HG03521 (cell line): ENCODE data around the gene PEX14.

Source experiments
- ATAC-seq: cut with Tn5 transposase; IDR thresholded peaks from one replicate; pipeline ENCODE4 v1.9.1; 2021; ENCODE audit warnings: mild to moderate bottlenecking, moderate library complexity; ENCODE audit not compliant: unreplicated experiment

PEX14 gene

DNA sequence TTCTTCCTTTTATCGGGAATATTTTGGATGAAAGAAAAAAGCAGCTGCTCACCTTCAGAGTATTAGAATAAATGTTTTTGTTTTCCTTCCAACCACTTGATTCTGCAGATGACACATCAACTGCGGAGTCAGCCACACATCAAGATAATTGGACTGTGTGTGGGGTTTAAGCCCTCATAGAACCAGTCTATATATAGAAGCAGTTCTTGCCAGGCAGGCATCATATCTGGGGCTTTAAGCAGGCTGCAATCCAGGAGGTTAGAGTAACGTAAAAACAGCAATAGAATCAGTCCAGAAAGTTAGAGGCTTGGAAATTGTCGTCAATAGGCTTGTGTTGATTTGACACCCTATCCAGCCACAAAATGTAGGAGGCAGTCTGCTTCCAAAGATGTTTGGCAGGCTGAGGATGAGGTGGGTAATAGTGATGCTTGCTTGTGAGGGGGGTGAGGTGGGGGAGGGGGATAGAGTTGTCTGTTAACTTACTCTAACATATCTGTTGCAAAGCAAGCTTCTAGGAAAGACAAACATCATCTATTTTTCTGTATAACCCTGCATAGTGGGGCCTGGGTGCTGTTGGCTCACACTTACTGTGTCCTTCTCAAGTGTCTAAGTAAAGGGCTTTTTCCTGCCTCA is 64.8 kb downstream of the PEX14 start:
- no peak for ATAC-seq

DNA sequence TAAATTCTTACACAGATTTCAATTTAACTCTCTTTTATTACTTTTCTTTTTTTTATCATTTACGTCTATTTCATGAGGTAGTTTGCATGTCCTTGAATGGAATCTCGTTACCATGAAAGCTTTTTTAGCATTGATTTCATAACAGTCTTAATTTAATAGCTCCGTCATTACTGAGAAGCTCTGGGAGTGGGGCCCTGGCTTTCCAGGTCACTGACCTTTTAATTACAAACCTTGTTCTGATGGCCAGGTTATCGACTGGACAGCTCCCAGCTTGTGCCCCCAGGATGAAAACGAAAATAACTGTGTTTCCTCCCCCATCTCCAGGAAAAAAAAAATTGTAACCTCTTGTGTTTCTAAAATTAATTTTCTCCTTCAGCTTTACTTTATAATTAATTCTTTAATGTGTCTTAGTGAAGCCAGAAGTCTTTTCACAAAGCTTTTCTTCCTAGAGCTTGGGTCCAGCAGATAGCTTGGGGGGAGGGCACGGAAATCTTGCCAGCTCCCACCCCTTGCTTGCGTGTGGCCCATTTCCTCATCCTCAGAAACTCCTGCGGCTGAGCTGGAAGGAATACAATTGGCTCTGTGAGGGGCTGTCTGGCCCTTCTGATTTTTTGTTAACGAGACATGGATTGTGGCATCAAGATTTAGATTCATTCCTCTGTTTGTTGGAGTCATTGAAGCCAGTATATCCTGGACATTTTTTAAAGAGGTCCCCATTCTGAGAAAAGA is 65.7 kb downstream of the PEX14 start:
- ATAC-seq, result no peak

DNA sequence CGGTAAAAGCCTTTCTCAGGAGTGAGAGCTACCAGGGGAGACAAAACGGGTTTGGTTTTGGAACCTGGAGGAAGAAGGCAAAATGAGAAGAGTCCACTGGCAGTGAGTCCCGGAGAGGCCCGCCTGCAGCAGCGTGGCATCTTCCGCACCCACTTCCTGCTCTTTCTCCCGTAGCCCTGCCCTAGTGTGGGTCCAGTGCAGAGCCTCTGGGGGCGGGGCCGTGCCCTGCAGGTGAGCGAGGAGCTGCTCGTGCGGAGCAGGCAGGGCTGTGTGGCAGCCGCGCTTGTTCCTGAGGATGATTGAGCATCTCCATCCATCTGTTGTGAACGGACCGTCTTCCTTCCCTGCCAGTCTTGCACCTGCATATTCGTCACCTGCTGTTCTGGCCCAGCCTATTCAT is 66.5 kb downstream of the PEX14 start:
- no peak for ATAC-seq

DNA sequence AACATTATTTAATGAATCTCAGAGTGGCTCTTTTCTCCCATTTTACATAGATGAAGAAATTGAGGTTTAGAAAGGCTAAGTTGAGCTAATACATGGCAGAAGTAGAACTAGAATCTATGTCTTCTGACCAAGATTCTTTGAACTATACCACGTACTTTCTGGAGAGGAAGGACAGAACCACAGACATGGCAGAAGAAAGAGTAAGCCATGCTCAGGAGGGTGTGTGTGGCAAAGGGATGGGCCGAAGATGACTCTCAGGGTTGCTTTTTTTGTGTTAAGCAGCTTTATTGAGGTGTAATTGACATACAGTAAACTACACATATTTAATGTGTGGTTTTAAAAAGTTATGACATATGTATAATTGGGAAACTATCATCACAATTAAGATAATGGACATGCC is 69.5 kb downstream of the PEX14 start:
- no peak for ATAC-seq

DNA sequence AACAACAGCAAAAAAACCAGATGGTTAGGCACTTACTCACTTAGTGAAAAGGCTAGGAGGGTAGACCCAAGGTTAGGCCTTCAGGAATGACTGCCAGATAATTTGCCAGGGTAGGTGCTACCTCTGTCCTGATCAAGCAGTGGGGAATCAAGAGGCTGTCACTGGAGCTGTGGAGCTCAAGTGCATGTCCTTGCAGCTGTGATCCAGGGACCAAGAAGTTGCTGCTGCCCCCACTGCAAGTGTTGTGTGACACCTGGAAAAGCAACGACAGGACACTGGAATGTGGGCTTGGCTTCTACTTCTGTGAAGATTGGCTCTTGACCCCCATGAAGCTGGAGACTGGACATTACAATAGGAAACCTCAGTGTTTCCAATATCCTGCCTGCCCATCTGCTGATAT is 72.1 kb downstream of the PEX14 start:
- ATAC-seq, result no peak

DNA sequence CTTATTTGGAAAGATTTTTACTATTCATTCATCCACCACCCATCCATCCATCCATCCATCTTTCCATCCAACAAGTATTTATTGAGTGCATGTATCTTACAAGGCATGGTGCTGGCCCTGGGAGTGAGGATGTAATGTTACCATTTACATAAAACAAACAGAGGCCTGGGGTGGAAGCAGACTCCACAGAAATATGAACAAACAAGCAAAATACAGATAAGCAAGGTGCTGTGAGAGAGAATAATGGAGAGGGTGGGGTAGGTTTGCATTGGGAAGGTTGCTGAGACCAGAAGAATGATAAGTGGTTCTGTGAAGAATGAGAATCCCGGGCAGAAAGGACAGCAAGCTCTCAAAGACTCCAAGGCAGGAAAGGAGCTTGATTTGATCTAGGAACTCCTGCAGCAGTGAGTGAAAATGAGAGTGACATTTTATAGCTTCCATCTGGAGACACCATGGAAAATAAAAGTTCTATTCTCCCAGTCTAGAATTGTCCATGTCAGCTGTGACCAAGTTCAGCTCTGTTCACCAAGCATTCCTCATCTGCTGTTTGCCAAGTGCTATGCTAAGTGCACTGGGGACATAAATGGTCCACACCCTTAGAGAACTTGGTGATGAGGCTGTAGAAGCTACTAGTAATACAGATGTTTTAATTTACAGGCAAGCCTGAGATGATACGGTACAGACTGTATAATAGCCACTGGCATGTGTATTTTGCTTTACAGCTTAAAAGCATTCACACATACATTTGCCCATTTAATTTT is 75.3 kb downstream of the PEX14 start:
- no peak for ATAC-seq

DNA sequence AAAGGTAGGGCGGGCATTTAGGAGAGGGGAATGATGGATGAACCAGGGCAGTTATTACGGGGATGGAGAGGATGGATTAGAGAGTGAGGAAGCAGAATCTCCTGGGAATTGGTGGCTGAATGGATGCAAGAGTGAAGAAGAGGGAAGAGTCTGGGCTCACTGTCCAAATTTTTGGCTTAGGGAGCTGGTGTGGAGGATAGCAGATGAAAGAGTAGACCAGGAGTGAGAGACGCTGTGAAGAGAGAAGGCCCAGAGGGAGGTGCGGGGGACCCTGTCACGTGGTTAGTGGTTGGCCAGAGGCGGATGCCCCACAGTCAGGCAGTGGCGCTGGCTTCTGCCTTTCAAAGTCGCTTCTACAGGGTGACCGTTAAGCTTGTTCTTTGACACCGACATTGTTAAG is 78.4 kb downstream of the PEX14 start:
- no peak for ATAC-seq

DNA sequence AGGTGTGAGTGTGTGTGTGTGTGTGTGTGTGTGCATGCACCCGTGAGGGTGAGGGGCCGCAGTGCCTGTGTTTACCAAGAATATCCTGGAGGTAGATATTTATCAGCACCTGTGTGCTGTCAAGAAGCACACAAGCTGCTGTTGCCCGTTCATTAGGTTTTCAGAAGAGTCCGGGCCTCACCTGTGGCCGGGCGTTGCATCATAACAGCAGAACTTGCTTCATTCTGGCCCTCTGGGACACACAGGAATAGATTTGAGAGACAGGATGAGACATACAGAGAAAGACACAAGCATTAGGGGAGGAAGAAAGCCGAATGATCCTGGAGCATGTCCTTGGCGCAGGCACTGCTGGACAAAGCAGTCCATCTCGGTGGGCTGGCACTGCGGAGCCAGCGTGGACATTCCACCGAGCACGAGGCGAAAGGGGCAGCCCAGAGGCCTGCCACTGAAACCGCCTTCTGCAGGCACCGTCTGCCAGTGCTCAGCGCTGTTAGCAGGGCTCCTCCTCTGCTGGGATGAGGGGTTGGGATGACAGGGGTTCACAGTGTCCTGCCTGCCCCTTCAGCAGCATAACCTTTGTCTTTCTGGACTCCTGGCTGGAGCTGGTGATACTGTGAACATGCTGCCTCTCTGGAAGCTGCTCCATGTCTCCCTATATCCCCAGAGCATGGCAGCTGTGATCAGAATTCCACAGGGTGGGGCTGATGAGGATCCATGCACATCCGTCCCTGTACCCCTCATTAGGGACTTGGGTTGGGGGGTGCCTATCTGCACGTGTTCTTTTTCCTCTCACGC is 81.1 kb downstream of the PEX14 start:
- ATAC-seq, result no peak

DNA sequence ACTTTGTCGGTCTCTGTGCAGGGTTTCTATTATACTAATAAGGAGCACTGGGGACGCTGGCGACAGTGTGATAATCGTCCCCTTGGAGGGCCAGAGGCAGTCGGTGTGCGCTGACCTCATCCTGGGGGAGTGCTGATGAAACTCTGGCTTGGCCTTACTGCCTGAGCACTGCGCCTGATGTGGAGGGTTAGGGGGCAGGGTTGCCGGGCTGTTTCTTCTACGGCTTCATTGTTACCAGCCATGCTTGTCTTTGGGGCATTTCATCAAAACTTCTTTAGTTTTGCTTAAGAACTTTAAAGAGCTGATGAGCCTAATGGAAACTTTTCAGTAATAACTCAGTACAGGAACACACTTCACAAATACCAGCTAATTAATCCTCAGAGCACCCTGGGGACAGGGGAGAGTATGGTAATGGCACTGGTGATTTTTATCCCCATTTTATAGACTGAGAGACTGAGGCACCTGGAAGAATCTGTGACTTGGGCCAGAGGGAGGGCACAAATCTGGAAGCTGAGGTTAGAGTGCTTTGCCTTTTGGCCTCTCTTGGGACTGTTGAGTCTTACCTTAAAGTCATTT is 81.8 kb downstream of the PEX14 start:
- ATAC-seq, result no peak

DNA sequence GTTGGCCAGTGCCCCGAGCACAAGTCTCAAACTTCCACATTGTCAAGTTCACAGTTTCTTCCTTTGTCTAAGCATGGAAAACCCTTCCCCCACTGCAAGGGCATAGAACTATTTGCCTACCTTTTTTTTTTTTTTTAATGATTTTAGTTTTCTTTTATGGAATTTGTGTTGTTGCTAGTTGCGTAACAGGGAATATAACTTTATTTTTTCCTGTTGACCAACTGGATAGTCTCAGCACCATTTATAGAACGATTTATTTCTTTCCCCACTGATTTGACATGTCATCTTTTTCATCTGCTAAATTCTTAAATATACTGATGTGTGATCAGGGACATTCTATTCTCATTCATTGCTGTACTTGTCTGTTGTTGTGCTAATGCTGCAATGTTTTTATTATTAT is 83.0 kb downstream of the PEX14 start:
- ATAC-seq, result no peak

DNA sequence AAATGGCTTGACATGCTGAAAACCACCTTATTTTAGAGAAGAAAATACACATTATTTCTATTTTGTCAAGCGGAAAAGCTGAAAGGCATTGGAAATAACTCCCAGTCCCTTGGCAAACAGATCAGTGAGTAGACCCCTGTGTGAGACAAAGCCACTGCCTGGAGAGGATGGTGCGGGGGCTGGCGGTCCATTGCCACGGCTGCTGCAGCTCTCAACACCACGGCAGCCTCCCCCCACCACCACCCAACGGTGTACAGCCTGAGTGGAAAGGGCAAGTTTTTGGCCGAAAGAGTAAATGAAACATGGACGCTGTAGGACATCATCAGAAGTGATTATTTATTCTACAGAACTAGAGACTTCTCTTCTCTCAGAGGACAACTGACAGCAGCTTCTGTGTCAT is 84.6 kb downstream of the PEX14 start:
- ATAC-seq, result no peak

DNA sequence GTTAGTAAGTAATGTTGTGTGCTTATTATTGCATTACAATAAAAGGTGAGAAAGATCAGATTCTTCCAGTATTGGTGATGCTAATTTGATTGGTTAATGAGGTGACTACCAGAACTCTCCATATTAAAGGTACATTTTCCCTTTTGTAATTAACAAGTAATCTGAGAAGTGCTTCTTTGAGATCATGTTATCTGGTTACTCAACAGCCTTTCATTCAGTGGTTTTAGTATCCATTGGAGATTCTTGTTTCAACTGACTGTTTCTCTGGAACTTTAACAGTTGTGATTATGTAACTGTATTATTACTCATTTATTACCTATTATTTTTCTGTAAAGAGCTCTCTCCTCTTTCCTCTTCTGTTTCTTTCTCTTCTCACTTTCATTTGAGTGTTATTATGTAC is 86.7 kb downstream of the PEX14 start:
- ATAC-seq, result no peak

DNA sequence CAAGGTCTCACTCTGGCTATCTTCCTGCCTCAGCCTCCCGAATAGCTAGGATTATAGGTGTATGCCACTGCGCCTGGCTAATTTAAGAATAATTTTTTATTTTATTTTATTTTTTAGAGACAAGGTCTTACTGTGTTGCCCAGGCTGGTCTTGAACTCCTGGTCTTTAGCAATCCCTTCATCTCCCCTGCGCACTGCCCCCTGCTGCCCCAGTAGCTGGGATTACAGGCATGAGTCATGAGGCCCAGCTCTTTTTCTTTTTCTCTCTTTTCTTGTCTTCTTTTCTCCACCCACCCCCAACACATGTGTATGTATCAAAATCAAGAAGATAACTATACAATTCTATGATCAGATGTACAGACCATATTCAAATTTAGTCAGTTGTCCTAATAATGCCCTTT is 87.2 kb downstream of the PEX14 start:
- no peak for ATAC-seq

DNA sequence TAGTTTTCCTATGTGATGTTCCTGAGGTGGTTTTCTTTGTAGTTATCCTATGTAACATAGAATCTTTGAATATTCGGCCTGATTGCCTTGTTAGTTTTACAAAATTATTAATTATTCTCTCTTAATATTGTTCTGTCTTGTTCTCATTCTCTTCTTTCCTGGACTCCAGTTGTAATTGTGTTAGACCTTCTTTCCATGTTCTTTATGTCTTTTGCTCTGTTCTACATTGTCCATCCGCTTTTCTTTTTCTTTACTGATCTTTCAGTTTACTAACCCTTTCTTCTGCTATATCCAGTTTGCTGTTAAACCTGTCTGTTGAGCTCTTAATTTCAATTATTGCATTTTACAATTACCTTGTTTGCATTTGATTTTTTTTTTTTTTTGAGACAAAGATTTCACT is 89.3 kb downstream of the PEX14 start:
- no peak for ATAC-seq

DNA sequence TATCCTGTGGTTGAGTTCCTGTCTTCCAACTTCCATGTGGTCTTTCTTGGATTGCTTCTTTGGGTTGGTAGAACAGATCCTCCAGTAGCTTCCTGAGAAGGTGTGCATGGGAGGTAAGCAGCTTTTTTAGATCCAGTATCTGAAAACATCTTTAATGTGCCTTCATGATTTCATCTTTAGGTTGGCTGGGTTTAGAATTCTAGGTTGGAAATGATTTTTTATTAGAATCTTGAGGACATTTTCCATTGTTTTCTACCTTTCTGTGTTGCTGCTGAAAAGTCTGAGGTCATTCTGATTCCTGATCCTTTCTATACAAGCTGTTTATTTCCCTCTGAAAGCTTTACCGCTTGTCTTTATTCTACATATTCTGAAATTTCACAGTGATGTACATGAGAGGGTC is 94.8 kb downstream of the PEX14 start:
- ATAC-seq, result no peak

DNA sequence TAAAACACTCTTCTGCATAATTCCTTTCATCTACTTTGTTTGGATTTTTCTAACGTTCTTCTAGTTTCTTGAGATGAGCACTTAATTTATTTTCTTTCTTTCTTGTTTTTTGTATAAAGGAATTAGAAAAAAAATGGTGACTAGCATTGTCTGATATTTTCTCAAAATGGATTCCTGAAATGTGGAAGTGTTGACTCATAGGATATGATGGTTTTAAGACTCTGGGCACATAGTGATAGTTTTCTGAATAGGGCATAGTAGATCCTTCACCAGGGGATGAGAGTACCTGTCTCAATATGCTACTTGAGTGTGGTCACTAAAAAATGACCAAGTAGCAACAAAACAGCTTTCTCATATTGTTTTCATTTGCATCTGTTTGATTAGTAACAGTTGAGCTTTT is 100.9 kb downstream of the PEX14 start:
- no peak for ATAC-seq

DNA sequence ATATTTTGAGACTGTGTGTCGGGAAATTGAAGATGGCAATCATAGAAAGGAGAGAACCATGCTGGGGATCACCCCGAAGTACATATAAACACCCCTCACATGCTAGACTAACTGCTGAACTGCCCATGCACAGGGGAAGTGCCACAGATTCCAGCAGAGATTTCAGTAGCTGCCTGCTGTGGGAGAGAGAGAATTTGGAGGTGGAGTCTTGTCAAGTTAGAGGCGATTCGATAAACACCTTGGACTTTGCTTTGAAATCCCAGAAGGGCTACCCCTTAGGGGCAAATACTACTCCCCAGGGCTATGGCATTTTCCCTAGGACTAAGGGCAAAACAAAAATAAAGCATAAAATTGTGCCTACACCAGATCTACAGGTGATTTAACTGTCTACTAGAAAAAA is 103.3 kb downstream of the PEX14 start:
- ATAC-seq, result no peak

DNA sequence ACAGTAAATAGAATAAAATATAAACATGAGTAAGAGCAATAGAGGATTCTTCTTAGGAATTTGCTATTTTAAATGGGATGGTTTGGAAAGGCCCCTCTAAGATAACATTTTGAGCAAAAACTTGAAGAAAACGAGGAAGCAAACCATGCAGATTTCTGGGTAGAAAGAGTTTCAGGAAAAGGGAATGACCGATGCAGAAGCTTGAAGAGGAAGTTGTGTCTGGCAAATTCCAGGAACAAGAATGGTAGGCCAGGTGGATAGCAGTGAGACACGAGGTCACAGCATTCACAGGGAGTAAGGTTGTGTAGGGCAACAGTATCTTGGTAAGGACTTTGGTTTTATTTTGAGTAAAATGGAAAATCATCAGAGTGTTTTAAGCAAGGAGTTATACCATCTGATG is 108.9 kb downstream of the PEX14 start:
- no peak for ATAC-seq

DNA sequence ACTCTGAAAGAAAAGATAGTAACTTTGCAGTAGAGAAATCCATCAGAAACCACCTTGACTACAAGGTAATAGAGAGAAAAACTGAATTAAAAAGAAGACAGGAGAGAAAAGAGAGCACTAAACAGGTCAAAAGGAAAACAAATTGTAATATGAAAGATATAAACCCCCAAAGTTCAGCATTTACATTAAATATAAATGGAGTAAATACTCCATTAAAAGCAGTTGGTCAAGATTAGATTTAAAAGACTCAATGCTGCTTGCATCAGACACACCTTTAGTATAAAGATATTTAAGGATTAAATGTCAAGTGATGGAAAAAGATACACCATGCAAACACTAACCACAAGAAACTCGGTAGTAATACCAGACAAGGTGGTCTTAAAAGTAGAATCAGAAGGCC is 110.5 kb downstream of the PEX14 start:
- ATAC-seq, result no peak

DNA sequence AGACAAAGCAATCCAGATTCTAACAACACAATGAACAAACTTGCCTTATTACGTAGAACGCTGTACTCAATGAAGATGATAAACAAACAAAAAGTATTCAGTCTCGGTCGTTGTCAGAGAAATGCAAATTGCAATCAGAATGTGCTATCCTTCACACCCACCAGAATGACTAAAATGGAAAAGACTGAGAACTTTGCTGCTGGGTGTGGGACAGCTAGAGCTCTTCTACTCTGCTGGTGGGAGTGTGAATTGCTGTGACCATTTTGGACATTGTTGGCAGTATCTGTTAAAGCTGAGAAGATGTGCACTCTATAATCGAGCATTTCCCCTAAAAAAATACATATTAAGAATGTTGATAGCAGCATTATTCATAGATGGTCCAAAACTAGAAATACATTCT is 111.4 kb downstream of the PEX14 start:
- no peak for ATAC-seq

DNA sequence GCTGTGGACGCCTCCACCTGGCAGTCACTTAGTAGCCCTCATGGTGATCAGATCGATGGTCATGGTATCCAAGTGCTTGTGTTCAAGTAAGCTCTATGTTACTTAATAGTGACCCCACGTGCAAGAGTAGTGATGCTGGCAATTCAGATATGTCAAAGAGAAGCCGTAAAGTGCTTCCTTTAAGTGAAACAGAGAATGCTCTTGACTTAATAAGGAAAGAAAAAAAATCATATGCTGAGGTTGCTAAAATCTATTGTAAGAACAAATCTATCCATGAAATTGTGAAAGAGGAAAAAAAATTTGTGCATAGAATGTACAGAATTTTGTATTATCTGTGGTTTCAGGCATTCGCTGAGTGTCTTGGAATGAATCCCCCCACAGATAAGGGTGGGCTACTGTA is 113.9 kb downstream of the PEX14 start:
- no peak for ATAC-seq
